K562 (cell line): Measurements from ENCODE around the gene FANCG. TPM values are rescaled to one million over a fixed set of nuclear protein-coding genes. Genes with fewer than 3 reads are reported as not detected.

ENCODE experiments used
- ATAC-seq: fragments of 200-7000 bp; cut with Tn5 transposase; 3 replicates; pipeline ENCODE4 v1.9.1; 2020; ENCODE audit warnings: moderate library complexity
- BruUV-seq: library from RNA; stranded (reverse); fragments of 400-500 nt; replicated peaks from 2 replicates; lab custom pipeline; 2021; lab: Mats Ljungman, UMichigan
- CTCF ChIA-PET: fragments of 300-600 bp; formaldehyde crosslinking; extraction: SDS; loops from one replicate; lab custom pipeline; 2021; ENCODE audit warnings: low intra/inter-chr PET ratio; lab: Yijun Ruan, JAX
- POLR2A ChIA-PET: fragments of 300-600, 350-650 bp; sonication (Branson Sonifier 250); formaldehyde crosslinking; extraction: SDS; loops from one replicate; lab custom pipeline; 2021; ENCODE audit warnings: antibody characterized with exemption, inconsistent platforms; lab: Yijun Ruan, JAX
- DNase-seq, 4 experiments: peaks; one replicate each; pipeline versions ENCODE4 v3.0.0 to v3.0.0-alpha.2; 2011 to 2018; ENCODE audit warnings: low spot score in 3 of 4, mixed read lengths in 3 of 4; ENCODE audit errors: extremely low read depth in 1 of 4
- FAIRE-seq: peaks from 2 replicates; lab custom pipeline; 2011; peaks lifted over from hg19 to GRCh38; lab: Jason Lieb, UNC
- H2AFZ ChIP-seq: 2 replicates; pipeline ENCODE4 v1.6.0; 2011; ENCODE audit warnings: low read depth, low read length, control low read depth, inconsistent platforms
- H3K27ac ChIP-seq: fragments of 200-600 bp; 3 replicates; pipeline ENCODE4 v1.8.0; 2011; ENCODE audit warnings: low read depth, mild to moderate bottlenecking, control low read depth, inconsistent platforms, low read length, moderate library complexity, mixed read lengths; ENCODE audit errors: extremely low read depth
- H3K27me3 ChIP-seq, 2 experiments: fragments of 300-600 bp in 1 of 2; 2 replicates in 1 of 2; 3 replicates in 1 of 2; pipeline versions ENCODE4 v1.6.0 to v1.8.0; 2011; ENCODE audit warnings: inconsistent platforms in 2 of 2, low read length in 2 of 2, mild to moderate bottlenecking in 1 of 2, mixed read lengths in 1 of 2, moderate library complexity in 1 of 2; ENCODE audit not compliant: control insufficient read depth in 2 of 2, insufficient read depth in 2 of 2
- H3K36me3 ChIP-seq: fragments of 300-600 bp; 3 replicates; pipeline ENCODE4 v1.8.0; 2011; ENCODE audit warnings: mild to moderate bottlenecking, low read length, inconsistent platforms; ENCODE audit not compliant: control insufficient read depth, insufficient read depth
- H3K4me1 ChIP-seq, 2 experiments: fragments of 200-600 bp in 1 of 2; replicated peaks in 1 of 2; 2 replicates in 1 of 2; 3 replicates in 1 of 2; pipeline versions ENCODE4 v1.5.1 to v1.8.0; 2011; ENCODE audit warnings: inconsistent platforms in 2 of 2, low read length in 2 of 2, mild to moderate bottlenecking in 1 of 2, mixed read lengths in 1 of 2, moderate library complexity in 1 of 2; ENCODE audit not compliant: control insufficient read depth in 2 of 2, insufficient read depth in 2 of 2
- H3K4me2 ChIP-seq: 2 replicates; pipeline ENCODE4 v1.6.1; 2011; ENCODE audit warnings: low read length, control low read depth, inconsistent platforms, mixed read lengths; ENCODE audit not compliant: insufficient read depth
- H3K4me3 ChIP-seq: fragments of 200-600 bp; sonication (generic), shearing (Covaris generic); 2 replicates; pipeline ENCODE4 v1.5.1; 2016; ENCODE audit warnings: control low read depth, inconsistent platforms
- H3K79me2 ChIP-seq: fragments of 200-600 bp; 3 replicates; pipeline ENCODE4 v1.8.0; 2011; ENCODE audit warnings: low read length, inconsistent platforms; ENCODE audit not compliant: control insufficient read depth, insufficient read depth
- H3K9ac ChIP-seq, 2 experiments: 2 replicates each; pipeline versions ENCODE4 v1.6.0 to v1.6.1; 2011; ENCODE audit warnings: low read depth in 2 of 2, low read length in 2 of 2, control low read depth in 1 of 2, inconsistent platforms in 1 of 2, mild to moderate bottlenecking in 1 of 2, mixed read lengths in 1 of 2; ENCODE audit not compliant: insufficient read depth in 1 of 2
- H3K9me1 ChIP-seq: one replicate; pipeline ENCODE4 v1.6.0; 2011; ENCODE audit warnings: inconsistent platforms, mild to moderate bottlenecking, low read length, moderate library complexity; ENCODE audit not compliant: control insufficient read depth, insufficient read depth
- H3K9me3 ChIP-seq: replicated peaks from 2 replicates; pipeline ENCODE4 v1.5.1; 2011; ENCODE audit warnings: low read depth, low read length, inconsistent platforms; ENCODE audit not compliant: control insufficient read depth, insufficient read depth
- H4K20me1 ChIP-seq: replicated peaks from 2 replicates; pipeline ENCODE4 v1.6.1; 2011; ENCODE audit warnings: low read length, inconsistent platforms, mixed read lengths; ENCODE audit not compliant: control insufficient read depth, insufficient read depth
- CEBPG ChIP-seq, 3 experiments: fragments of 200-800 bp in 1 of 3; sonication (Bioruptor generic) in 1 of 3; sonication (generic) in 1 of 3; formaldehyde crosslinking in 1 of 3; IDR thresholded peaks in 2 of 3; conservative IDR thresholded peaks in 1 of 3; 2 replicates each; pipeline versions ENCODE4 v1.6.1 to v1.8.0; 2016 to 2022; ENCODE audit warnings: missing compliant biosample characterization in 2 of 3, missing genetic modification characterization in 2 of 3, mild to moderate bottlenecking in 1 of 3, missing genetic modification reagents in 1 of 3
- DNMT1 ChIP-seq: fragments of 450-650 bp; IDR thresholded peaks from 2 replicates; pipeline ENCODE4 v1.6.1; 2016; ENCODE audit warnings: antibody characterized with exemption, mild to moderate bottlenecking
- KDM4B ChIP-seq, 2 experiments: fragments of 450-650 bp in 1 of 2; sonication (generic) in 1 of 2; IDR thresholded peaks; 2 replicates each; pipeline ENCODE4 v1.6.1; 2016 to 2017; ENCODE audit warnings: borderline replicate concordance in 2 of 2, antibody characterized with exemption in 1 of 2, low read depth in 1 of 2, mild to moderate bottlenecking in 1 of 2
- TCFL5 ChIP-seq: fragments of 250-450 bp; sonication (Bioruptor Pico); conservative IDR thresholded peaks from 2 replicates; pipeline ENCODE4 v1.6.1; 2021; ENCODE audit warnings: mild to moderate bottlenecking, moderate library complexity, matching md5 sums
- ZNF12 ChIP-seq: sonication (generic); formaldehyde crosslinking; IDR thresholded peaks from 2 replicates; pipeline ENCODE4 v1.4.0; 2020; ENCODE audit warnings: mild to moderate bottlenecking, missing genetic modification reagents
- ZNF584 ChIP-seq: fragments of 200-800 bp; sonication (Bioruptor generic); IDR thresholded peaks from 2 replicates; pipeline ENCODE4 v1.6.1; 2016; ENCODE audit warnings: low read depth, mild to moderate bottlenecking, missing genetic modification characterization, missing compliant biosample characterization
- ZNF668 ChIP-seq: fragments of 250-450 bp; sonication (Bioruptor Pico); IDR thresholded peaks from 2 replicates; pipeline ENCODE4 v1.8.0; 2022; ENCODE audit warnings: mild to moderate bottlenecking, inconsistent platforms
- WGBS: fragments of 100-300 bp; shearing (Covaris generic); methylation state at CpG from one replicate; pipeline ENCODE4 v1.1.6; 2016; ENCODE audit warnings: low coverage, mixed read lengths; ENCODE audit not compliant: insufficient coverage; ENCODE audit errors: missing lambda C conversion rate; 5-methylcytosine and 5-hydroxymethylcytosine counted together
- in situ Hi-C: fragments of 300-500 bp; cut with MboI; formaldehyde crosslinking; loops from 4 replicates; pipeline ENCODE4 v1.15.0; 2018; ENCODE audit warnings: inconsistent platforms, mixed read lengths
- intact Hi-C: fragments of 100-400 bp; cut with micrococcal nuclease; formaldehyde crosslinking; loops from 2 replicates; pipeline ENCODE4 v1.14.2; 2022
- polyA plus RNA-seq, 8 experiments: library from polyadenylated mRNA; depleted of rRNA in 4 of 8; stranded (reverse) in 5 of 8; unstranded in 3 of 8; fragments of >200 nt; fragmentation: Nextera tagmentation in 2 of 8; fragmentation: Illumina TruSeq in 1 of 8; extraction: Ambion mirVana in 2 of 8; extraction: Trizol in 1 of 8; gene quantifications; 2 replicates each; pipeline versions ENCODE4 v1.2.1 to v1.2.3, GENCODE V29; 2011 to 2014; ENCODE audit warnings: inconsistent platforms in 1 of 8, missing spikeins in 1 of 8
- total RNA-seq, 7 experiments: library from RNA; depleted of rRNA in 6 of 7; stranded (reverse); fragments of >200 nt in 6 of 7; fragmentation: Illumina TruSeq in 2 of 7; extraction: Trizol in 2 of 7; gene quantifications; 2 replicates each; pipeline versions ENCODE4 v1.2.1 to v1.2.3, GENCODE V29; 2011 to 2021; ENCODE audit warnings: low replicate concordance in 1 of 7
- TF ChIP-seq, protein P1 (sequence below), 2 experiments: fragments of 450-650 bp; IDR thresholded peaks; 2 replicates each; pipeline ENCODE4 v1.6.1; 2016; ENCODE audit warnings: mild to moderate bottlenecking in 2 of 2, borderline replicate concordance in 1 of 2, low read depth in 1 of 2, moderate library complexity in 1 of 2
- TF ChIP-seq, protein P2 (sequence below): fragments of 450-650 bp; formaldehyde crosslinking; IDR thresholded peaks from 2 replicates; pipeline ENCODE4 v1.4.0; 2022; ENCODE audit warnings: missing genetic modification characterization

The FANCG gene
- total and polyA plus RNA-seq, 9 of the 15 experiments (the other 6 are each of a cell fraction or from before 2014, with no cell fraction given) = 7.5 to 43.9 (median 31.0) TPM

DNA sequence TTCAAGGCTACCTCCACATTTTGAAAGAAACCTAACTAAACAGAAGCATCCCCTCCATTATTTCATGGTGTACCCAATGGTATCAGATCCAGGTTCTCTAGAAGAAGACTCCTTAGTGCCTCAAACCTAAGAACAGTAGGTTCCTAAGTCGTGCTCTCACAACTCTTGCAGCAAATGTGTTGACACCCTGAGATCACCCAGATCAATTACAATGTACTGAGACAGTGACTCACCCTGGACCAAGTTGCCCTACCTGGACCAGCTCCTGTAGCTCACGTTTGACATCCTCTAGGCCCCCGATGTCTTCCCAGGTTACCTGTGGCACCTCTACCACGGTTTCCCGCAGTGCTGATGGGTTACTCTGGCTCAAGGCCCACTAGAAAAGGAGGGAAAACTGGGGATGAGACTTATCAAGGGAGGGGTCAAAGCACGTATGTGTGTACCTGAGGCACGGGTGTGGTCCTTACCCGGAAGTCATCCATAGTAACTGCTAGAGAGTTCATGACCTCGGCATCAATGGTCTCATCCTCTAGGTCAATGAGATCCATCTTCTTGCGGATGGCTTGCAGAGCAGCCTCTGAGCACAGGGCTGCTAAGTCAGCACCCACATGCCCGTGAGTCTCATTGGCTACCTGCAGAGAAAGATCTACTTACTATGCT is 19.1 kb downstream of the FANCG start:
- peaks cover 97% of the 10 kb centered on the region for H3K36me3 ChIP-seq
- intact Hi-C loops = no loop called here
- no peak overlapping the region for H3K27ac ChIP-seq
- 90% methylated on average over 10 of the region's 11 CpGs for WGBS
- no peaks in the 10 kb centered on the region for H3K9me3 ChIP-seq
- CTCF ChIA-PET = no interaction called here
- ATAC-seq (no peak), FAIRE-seq (no peak), DNase-seq (no peak)
- no peak overlapping the region for H3K4me3 ChIP-seq
- H4K20me1 ChIP-seq = no peaks in the 10 kb centered on the region
- BruUV-seq = no TSS peak
- no peaks in the 10 kb centered on the region for H3K9me1 ChIP-seq
- no peak overlapping the region for H3K4me2 ChIP-seq
- H3K27me3 ChIP-seq = no peaks in the 10 kb centered on the region
- in situ Hi-C loops = no loop called here
- H2AFZ ChIP-seq = no peak overlapping the region
- no peaks in the 10 kb centered on the region; the same call in 2 of the 3 replicates for H3K79me2 ChIP-seq
- H3K9ac ChIP-seq = no peak overlapping the region
- H3K4me1 ChIP-seq = no peaks in the 10 kb centered on the region
- POLR2A ChIA-PET = interaction anchor here (0.6 to 4.9 kb wide), 4 partner anchors 9 to 76 kb away, joined by 3 to 32 read pairs (median 17); partner anchors contain the start of gene VCP
- TF ChIP-seq CEBPG (CRISPR knock-in tag; IDR thresholded peaks at IDR 0.05) (no peak), CEBPG (tag; conservative IDR thresholded peaks at IDR 0.05 in 1 of 2, IDR thresholded peaks at IDR 0.05 in 1 of 2) (no peak), ZNF584 (CRISPR knock-in tag) (no peak), TCFL5 (CRISPR knock-in tag) (no peak), ZNF12 (CRISPR knock-in tag) (no peak), KDM4B (IDR thresholded peaks at IDR 0.05; ENCODE audit: borderline replicate concordance in 2 of 2, low read depth in 1 of 2) (no peak), ZNF668 (CRISPR knock-in tag) (no peak), DNMT1 (no peak)
- TF ChIP-seq, protein P1, sequence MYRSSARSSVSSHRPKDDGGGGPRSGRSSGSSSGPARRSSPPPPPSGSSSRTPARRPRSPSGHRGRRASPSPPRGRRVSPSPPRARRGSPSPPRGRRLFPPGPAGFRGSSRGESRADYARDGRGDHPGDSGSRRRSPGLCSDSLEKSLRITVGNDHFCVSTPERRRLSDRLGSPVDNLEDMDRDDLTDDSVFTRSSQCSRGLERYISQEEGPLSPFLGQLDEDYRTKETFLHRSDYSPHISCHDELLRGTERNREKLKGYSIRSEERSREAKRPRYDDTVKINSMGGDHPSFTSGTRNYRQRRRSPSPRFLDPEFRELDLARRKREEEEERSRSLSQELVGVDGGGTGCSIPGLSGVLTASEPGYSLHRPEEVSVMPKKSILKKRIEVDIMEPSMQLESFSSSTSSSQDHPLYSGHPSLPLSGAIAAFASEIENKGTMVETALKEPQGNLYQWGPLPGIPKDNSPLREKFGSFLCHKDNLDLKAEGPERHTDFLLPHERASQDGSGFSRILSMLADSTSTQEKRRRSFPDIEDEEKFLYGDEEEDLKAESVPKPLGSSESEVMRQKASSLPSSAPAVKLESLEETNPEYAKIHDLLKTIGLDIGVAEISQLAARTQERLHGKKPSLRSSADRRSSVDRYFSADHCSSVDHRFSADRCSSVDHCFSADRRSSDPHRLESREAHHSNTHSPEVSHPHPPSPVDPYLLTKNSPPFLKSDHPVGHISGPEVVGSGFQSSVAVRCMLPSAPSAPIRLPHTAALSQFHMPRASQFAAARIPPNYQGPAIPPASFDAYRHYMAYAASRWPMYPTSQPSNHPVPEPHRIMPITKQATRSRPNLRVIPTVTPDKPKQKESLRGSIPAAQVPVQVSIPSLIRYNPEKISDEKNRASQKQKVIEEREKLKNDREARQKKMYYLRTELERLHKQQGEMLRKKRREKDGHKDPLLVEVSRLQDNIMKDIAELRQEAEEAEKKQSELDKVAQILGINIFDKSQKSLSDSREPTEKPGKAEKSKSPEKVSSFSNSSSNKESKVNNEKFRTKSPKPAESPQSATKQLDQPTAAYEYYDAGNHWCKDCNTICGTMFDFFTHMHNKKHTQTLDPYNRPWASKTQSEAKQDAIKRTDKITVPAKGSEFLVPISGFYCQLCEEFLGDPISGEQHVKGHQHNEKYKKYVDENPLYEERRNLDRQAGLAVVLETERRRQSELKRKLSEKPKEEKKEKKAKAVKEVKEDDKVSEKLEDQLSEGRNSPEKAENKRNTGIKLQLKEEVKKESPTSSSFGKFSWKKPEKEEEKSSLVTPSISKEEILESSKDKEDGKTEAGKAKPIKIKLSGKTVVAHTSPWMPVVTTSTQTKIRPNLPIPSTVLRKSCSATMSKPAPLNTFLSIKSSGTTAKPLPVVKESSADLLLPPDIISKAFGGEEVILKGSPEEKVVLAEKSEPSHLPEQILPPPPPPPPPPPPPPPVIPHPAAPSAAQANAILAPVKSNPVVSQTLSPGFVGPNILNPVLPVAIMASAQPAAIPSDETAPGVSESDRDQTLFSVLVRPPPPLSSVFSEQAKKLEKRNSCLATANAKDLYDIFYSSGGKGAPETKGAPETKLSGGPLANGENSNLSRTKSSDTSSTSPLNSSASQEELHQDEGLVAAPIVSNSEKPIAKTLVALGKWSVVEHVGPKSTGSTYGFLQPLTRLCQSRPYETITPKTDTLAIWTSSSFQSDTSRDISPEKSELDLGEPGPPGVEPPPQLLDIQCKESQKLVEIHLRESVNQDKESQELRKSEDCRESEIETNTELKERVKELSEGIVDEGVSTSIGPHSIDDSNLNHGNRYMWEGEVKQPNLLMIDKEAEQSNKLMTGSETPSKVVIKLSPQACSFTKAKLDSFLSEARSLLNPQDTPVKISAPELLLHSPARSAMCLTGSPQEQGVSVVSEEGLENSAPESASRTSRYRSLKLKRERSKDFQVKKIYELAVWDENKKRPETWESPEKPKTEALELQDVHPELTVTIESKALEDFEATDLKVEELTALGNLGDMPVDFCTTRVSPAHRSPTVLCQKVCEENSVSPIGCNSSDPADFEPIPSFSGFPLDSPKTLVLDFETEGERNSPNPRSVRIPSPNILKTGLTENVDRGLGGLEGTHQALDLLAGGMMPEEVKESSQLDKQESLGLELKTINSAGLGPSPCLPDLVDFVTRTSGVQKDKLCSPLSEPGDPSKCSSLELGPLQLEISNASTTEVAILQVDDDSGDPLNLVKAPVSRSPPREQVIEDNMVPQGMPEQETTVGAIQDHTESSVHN (IDR thresholded peaks at IDR 0.05; ENCODE audit: borderline replicate concordance in 1 of 2, low read depth in 1 of 2) = no peak
- TF ChIP-seq, protein P2, sequence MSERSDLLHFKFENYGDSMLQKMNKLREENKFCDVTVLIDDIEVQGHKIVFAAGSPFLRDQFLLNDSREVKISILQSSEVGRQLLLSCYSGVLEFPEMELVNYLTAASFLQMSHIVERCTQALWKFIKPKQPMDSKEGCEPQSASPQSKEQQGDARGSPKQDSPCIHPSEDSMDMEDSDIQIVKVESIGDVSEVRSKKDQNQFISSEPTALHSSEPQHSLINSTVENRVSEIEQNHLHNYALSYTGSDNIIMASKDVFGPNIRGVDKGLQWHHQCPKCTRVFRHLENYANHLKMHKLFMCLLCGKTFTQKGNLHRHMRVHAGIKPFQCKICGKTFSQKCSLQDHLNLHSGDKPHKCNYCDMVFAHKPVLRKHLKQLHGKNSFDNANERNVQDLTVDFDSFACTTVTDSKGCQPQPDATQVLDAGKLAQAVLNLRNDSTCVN (CRISPR knock-in tag) = no peak
